Measurements from ENCODE around the gene ATG9B.

Gene ATG9B

DNA sequence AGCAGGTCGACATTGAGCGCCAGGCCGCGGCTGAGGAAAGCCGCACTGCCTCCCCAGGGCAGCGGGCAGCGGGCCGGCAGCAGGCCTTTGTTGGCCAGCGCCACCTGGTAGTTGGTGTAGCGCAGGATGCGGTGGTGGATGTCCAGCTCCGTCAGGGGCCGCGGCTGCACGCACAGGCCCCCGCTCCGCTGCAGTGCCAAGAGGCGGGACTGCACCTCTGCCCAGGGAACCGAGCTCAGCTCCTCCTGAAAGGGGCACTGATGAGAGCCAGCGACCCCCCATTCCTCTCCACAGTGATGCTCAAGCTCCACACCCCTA lies 5.2 kb downstream of the ATG9B start:
- H2BK120ac ChIP-seq (ENCODE audit: low read depth, low read length), result no peak overlapping the region
- H3K4me2 ChIP-seq (ENCODE audit: low read length, poor library complexity, severe bottlenecking), result no peak overlapping the region
- H2AK5ac ChIP-seq (ENCODE audit: low read length, severe bottlenecking), result no peak overlapping the region
- H3K27ac ChIP-seq (ENCODE audit: low read length, poor library complexity, severe bottlenecking), result no peak overlapping the region
- no peaks in the 10 kb centered on the region for H3K9me3 ChIP-seq (ENCODE audit: control insufficient read depth, low read length)
- H3K18ac ChIP-seq (ENCODE audit: low read depth in 1 of 2, low read length in 2 of 2), result peak overlapping the region; percentile 42 to 60
- peaks cover 56 to 59% of the 10 kb centered on the region in 2 experiments for H3K27me3 ChIP-seq (ENCODE audit: control insufficient read depth in 1 of 2, insufficient read depth in 1 of 2, low read length in 2 of 2)
- H3K4me3 ChIP-seq (ENCODE audit: insufficient read depth in 1 of 2, low read depth in 1 of 2, low read length in 2 of 2), result no peak overlapping the region
- peaks cover 14% of the 10 kb centered on the region for H3K4me1 ChIP-seq (ENCODE audit: control insufficient read depth, insufficient read depth, low read depth, low read length)
- H3K36me3 ChIP-seq (ENCODE audit: control insufficient read depth in 1 of 2, insufficient read depth in 2 of 2, low read depth in 1 of 2, low read length in 2 of 2), result no peaks in the 10 kb centered on the region
- H2BK12ac ChIP-seq (ENCODE audit: low read length in 2 of 2), result peak overlapping the region in 1 of 2 experiments; percentile 91
- H4K8ac ChIP-seq (ENCODE audit: low read length), result peak overlapping the region; percentile 27
- no peak overlapping the region for H3K23ac ChIP-seq (ENCODE audit: low read length in 2 of 2)
- H2AFZ ChIP-seq (ENCODE audit: low read depth, low read length), result no peak overlapping the region
- H2BK15ac ChIP-seq (ENCODE audit: low read depth, poor library complexity, severe bottlenecking), result no peak overlapping the region
- WGBS, result 72% methylated on average over 19 of the region's 20 CpGs
- H2BK5ac ChIP-seq (ENCODE audit: low read depth, low read length, poor library complexity, severe bottlenecking), result no peak overlapping the region
- peak overlapping the region; percentile 13 to 58 for H3K4ac ChIP-seq (ENCODE audit: low read depth in 1 of 2, low read length in 2 of 2)
- no peak overlapping the region for H3K9ac ChIP-seq (ENCODE audit: low read length)
- H3K79me1 ChIP-seq (replicated peaks; ENCODE audit: low read length, poor library complexity, severe bottlenecking), result no peaks in the 10 kb centered on the region
- peak overlapping the region; percentile 53 for H4K91ac ChIP-seq (ENCODE audit: low read length)
- H3K14ac ChIP-seq (ENCODE audit: low read length in 2 of 2), result no peak overlapping the region
- DNase-seq, result no peak

DNA sequence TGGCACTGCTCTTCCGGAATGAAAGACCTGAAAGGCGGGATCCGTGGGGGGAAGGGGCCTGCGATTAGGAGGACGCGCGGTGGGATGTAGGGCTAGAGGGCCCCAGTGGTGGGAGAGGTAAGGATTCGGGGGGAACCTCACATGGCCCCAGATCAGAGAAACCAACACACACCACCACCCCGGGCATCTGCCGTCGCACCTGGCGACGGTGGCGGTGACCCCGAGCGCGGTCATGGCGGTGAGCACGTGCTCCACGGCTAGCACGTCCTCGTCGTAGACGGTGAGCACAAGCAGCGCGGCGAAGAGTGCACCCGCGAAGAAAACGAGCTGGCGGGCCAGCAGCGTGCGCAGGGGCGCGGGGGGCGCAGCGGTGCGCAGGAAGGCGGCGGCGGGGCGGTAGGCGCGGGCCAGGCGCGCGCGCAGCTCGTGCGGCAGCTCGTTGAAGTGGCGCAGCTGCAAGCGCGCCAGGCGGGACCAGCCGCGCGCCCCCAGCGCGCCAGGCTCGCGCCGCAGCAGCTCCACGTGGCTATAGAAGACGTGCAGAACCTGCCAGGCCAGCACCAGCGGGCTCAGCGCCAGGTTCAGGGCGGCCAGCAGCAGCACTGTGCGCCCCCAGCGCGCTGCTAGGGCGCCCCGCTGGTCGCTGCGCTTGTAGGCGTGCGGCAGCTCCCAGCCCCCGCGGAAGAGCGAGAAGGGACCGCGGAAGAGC lies 5.7 kb downstream of the ATG9B start:
- Histone ChIP-seq H2AK5ac (ENCODE audit: low read length, severe bottlenecking) (no peak overlapping the region), H3K14ac (ENCODE audit: low read length in 2 of 2) (peak overlapping the region in 1 of 2 experiments; percentile 93), H3K9me3 (ENCODE audit: control insufficient read depth, low read length) (no peaks in the 10 kb centered on the region), H2AFZ (ENCODE audit: low read depth, low read length) (no peak overlapping the region), H3K79me1 (replicated peaks; ENCODE audit: low read length, poor library complexity, severe bottlenecking) (no peaks in the 10 kb centered on the region), H3K23ac (ENCODE audit: low read length in 2 of 2) (no peak overlapping the region), H3K27me3 (ENCODE audit: control insufficient read depth in 1 of 2, insufficient read depth in 1 of 2, low read length in 2 of 2) (peaks cover 55 to 64% of the 10 kb centered on the region in 2 experiments), H3K4me3 (ENCODE audit: insufficient read depth in 1 of 2, low read depth in 1 of 2, low read length in 2 of 2) (peak overlapping the region in 1 of 2 experiments; percentile 66), H2BK15ac (ENCODE audit: low read depth, poor library complexity, severe bottlenecking) (no peak overlapping the region), H3K27ac (ENCODE audit: low read length, poor library complexity, severe bottlenecking) (no peak overlapping the region), H2BK120ac (ENCODE audit: low read depth, low read length) (no peak overlapping the region), H2BK12ac (ENCODE audit: low read length in 2 of 2) (peak overlapping the region in 1 of 2 experiments; percentile 91), H3K9ac (ENCODE audit: low read length) (no peak overlapping the region), H4K91ac (ENCODE audit: low read length) (peak overlapping the region; percentile 85), H4K8ac (ENCODE audit: low read length) (peak overlapping the region; percentile 84), H3K4me1 (ENCODE audit: control insufficient read depth, insufficient read depth, low read depth, low read length) (peaks cover 14% of the 10 kb centered on the region), H3K18ac (ENCODE audit: low read depth in 1 of 2, low read length in 2 of 2) (peak overlapping the region; percentile 72 to 81), H3K36me3 (ENCODE audit: control insufficient read depth in 1 of 2, insufficient read depth in 2 of 2, low read depth in 1 of 2, low read length in 2 of 2) (no peaks in the 10 kb centered on the region), H3K4me2 (ENCODE audit: low read length, poor library complexity, severe bottlenecking) (peak overlapping the region; percentile 19), H2BK5ac (ENCODE audit: low read depth, low read length, poor library complexity, severe bottlenecking) (no peak overlapping the region), H3K4ac (ENCODE audit: low read depth in 1 of 2, low read length in 2 of 2) (peak overlapping the region; percentile 0 to 63)
- DNase-seq, result peak; percentile 23
- WGBS, result 11% methylated on average over 66 of the region's 82 CpGs

DNA sequence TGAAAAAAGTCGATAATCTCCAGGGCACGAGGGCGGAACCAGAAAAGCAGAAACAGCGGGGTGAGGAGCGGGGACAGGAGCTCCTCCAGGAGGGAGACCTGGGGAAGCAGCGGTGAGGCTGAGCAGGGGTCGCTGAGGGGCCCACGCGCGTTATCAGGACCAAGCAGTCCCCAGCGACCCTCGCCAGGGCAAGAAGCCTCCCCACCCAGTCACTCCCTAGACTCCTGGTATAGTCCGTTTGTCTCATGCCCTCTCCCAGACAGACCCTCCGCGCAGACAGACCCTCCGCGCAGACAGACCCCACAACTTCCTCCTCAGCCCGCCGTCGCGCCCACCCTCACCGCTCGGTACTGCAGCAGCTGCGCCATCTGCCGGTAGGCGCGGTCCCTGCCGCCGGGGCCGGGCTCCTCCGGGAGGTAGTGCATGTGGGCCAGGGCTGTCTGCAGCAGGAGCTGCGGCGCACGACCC lies 6.3 kb downstream of the ATG9B start:
- H4K91ac ChIP-seq (ENCODE audit: low read length), result peak overlapping the region; percentile 70
- peak; percentile 51 for DNase-seq
- no peaks in the 10 kb centered on the region for H3K36me3 ChIP-seq (ENCODE audit: control insufficient read depth in 1 of 2, insufficient read depth in 2 of 2, low read depth in 1 of 2, low read length in 2 of 2)
- WGBS, result 8% methylated on average over 32 of the region's 34 CpGs
- H3K9me3 ChIP-seq (ENCODE audit: control insufficient read depth, low read length), result no peaks in the 10 kb centered on the region
- no peak overlapping the region for H2AFZ ChIP-seq (ENCODE audit: low read depth, low read length)
- H3K27me3 ChIP-seq (ENCODE audit: control insufficient read depth in 1 of 2, insufficient read depth in 1 of 2, low read length in 2 of 2), result peaks cover 50 to 63% of the 10 kb centered on the region in 2 experiments
- H3K4me2 ChIP-seq (ENCODE audit: low read length, poor library complexity, severe bottlenecking), result no peak overlapping the region
- H2BK15ac ChIP-seq (ENCODE audit: low read depth, poor library complexity, severe bottlenecking), result no peak overlapping the region
- no peak overlapping the region for H2AK5ac ChIP-seq (ENCODE audit: low read length, severe bottlenecking)
- H3K9ac ChIP-seq (ENCODE audit: low read length), result no peak overlapping the region
- H4K8ac ChIP-seq (ENCODE audit: low read length), result no peak overlapping the region
- H2BK5ac ChIP-seq (ENCODE audit: low read depth, low read length, poor library complexity, severe bottlenecking), result no peak overlapping the region
- H3K14ac ChIP-seq (ENCODE audit: low read length in 2 of 2), result no peak overlapping the region
- no peaks in the 10 kb centered on the region for H3K79me1 ChIP-seq (replicated peaks; ENCODE audit: low read length, poor library complexity, severe bottlenecking)
- peak overlapping the region; percentile 3 for H2BK120ac ChIP-seq (ENCODE audit: low read depth, low read length)
- H3K4ac ChIP-seq (ENCODE audit: low read depth in 1 of 2, low read length in 2 of 2), result no peak overlapping the region
- peak overlapping the region; percentile 26 to 66 for H3K4me3 ChIP-seq (ENCODE audit: insufficient read depth in 1 of 2, low read depth in 1 of 2, low read length in 2 of 2)
- H3K27ac ChIP-seq (ENCODE audit: low read length, poor library complexity, severe bottlenecking), result no peak overlapping the region
- H2BK12ac ChIP-seq (ENCODE audit: low read length in 2 of 2), result no peak overlapping the region
- no peak overlapping the region for H3K23ac ChIP-seq (ENCODE audit: low read length in 2 of 2)
- peaks cover 14% of the 10 kb centered on the region for H3K4me1 ChIP-seq (ENCODE audit: control insufficient read depth, insufficient read depth, low read depth, low read length)
- peak overlapping the region; percentile 38 to 72 for H3K18ac ChIP-seq (ENCODE audit: low read depth in 1 of 2, low read length in 2 of 2)

DNA sequence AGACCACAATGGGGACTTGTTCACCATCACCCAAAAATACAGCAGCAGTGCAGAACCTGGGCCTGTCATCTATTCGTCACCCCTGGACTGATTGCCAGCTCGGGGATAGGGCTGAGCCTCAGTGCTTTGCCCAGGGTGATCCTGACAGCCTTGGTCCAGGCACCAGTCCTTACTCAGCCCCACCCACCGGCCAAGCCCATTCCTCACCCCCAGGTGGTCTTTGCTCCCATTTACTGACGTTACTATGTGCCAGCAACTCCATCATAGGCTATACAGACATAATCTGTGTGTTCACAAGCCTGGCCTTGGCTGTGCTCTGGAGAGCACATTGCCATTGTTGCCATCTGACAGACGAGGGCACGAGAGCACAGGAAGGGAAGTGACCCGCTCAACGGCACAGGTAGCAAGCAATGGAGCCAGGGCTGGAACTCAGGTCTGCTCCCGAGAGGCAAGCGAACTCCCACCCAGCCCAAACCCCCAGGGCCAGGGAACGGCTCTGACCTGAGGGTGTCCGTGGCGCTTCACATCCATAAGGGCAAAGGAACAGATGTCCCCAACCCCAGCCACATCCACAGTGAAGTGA lies 6.8 kb downstream of the ATG9B start:
- Histone ChIP-seq H3K27ac (ENCODE audit: low read length, poor library complexity, severe bottlenecking) (no peak overlapping the region), H3K23ac (ENCODE audit: low read length in 2 of 2) (no peak overlapping the region), H2BK12ac (ENCODE audit: low read length in 2 of 2) (no peak overlapping the region), H2BK120ac (ENCODE audit: low read depth, low read length) (no peak overlapping the region), H3K9me3 (ENCODE audit: control insufficient read depth, low read length) (no peaks in the 10 kb centered on the region), H2BK15ac (ENCODE audit: low read depth, poor library complexity, severe bottlenecking) (no peak overlapping the region), H3K27me3 (ENCODE audit: control insufficient read depth in 1 of 2, insufficient read depth in 1 of 2, low read length in 2 of 2) (peaks cover 55 to 65% of the 10 kb centered on the region in 2 experiments), H3K4me2 (ENCODE audit: low read length, poor library complexity, severe bottlenecking) (no peak overlapping the region), H3K18ac (ENCODE audit: low read depth in 1 of 2, low read length in 2 of 2) (peak overlapping the region in 1 of 2 experiments; percentile 38), H2AFZ (ENCODE audit: low read depth, low read length) (no peak overlapping the region), H3K4me1 (ENCODE audit: control insufficient read depth, insufficient read depth, low read depth, low read length) (peaks cover 14% of the 10 kb centered on the region), H4K91ac (ENCODE audit: low read length) (no peak overlapping the region), H3K36me3 (ENCODE audit: control insufficient read depth in 1 of 2, insufficient read depth in 2 of 2, low read depth in 1 of 2, low read length in 2 of 2) (no peaks in the 10 kb centered on the region), H3K9ac (ENCODE audit: low read length) (no peak overlapping the region), H2BK5ac (ENCODE audit: low read depth, low read length, poor library complexity, severe bottlenecking) (no peak overlapping the region), H3K4ac (ENCODE audit: low read depth in 1 of 2, low read length in 2 of 2) (no peak overlapping the region), H3K4me3 (ENCODE audit: insufficient read depth in 1 of 2, low read depth in 1 of 2, low read length in 2 of 2) (peak overlapping the region in 1 of 2 experiments; percentile 66), H3K79me1 (replicated peaks; ENCODE audit: low read length, poor library complexity, severe bottlenecking) (no peaks in the 10 kb centered on the region), H3K14ac (ENCODE audit: low read length in 2 of 2) (no peak overlapping the region), H2AK5ac (ENCODE audit: low read length, severe bottlenecking) (no peak overlapping the region), H4K8ac (ENCODE audit: low read length) (no peak overlapping the region)
- WGBS, result 77% methylated on average over 13 of the region's 13 CpGs
- DNase-seq, result no peak
